HEK293 (cell line): Measurements from ENCODE around the gene BCAS3.

ENCODE experiments used
- GLI2 ChIP-seq: fragments of 450-650 bp; formaldehyde crosslinking; IDR thresholded peaks from 2 replicates; pipeline ENCODE4; 2017; ENCODE audit warnings: missing biosample characterization, missing genetic modification characterization, low read depth, borderline replicate concordance
- MYNN ChIP-seq: fragments of 450-650 bp; formaldehyde crosslinking; IDR thresholded peaks from 2 replicates; pipeline ENCODE4 v1.5.1; 2016; ENCODE audit warnings: missing biosample characterization, missing genetic modification characterization, borderline replicate concordance
- PRDM6 ChIP-seq: fragments of 450-650 bp; formaldehyde crosslinking; IDR thresholded peaks from 2 replicates; pipeline ENCODE4 v1.5.1; 2017; ENCODE audit warnings: missing biosample characterization, missing genetic modification characterization
- TCF7L2 ChIP-seq: IDR thresholded peaks from 2 replicates; pipeline ENCODE4 v1.6.1; 2011; ENCODE audit warnings: low read depth, mild to moderate bottlenecking, inconsistent platforms, low read length, moderate library complexity, borderline replicate concordance
- ZBTB1 ChIP-seq: fragments of 450-650 bp; formaldehyde crosslinking; IDR thresholded peaks from 2 replicates; pipeline ENCODE4 v1.5.1; 2016; ENCODE audit warnings: missing biosample characterization, missing genetic modification characterization
- ZBTB21 ChIP-seq: fragments of 450-650 bp; formaldehyde crosslinking; IDR thresholded peaks from 2 replicates; pipeline ENCODE4 v1.5.1; 2017; ENCODE audit warnings: missing biosample characterization, missing genetic modification characterization
- ZBTB6 ChIP-seq: fragments of 450-650 bp; formaldehyde crosslinking; IDR thresholded peaks from 2 replicates; pipeline ENCODE4 v1.5.1; 2017; ENCODE audit warnings: missing biosample characterization, missing genetic modification characterization
- ZFHX2 ChIP-seq: fragments of 450-650 bp; formaldehyde crosslinking; conservative IDR thresholded peaks from 2 replicates; pipeline ENCODE4 v1.5.1; 2016; ENCODE audit warnings: missing biosample characterization, missing genetic modification characterization
- ZFP69B ChIP-seq: fragments of 450-650 bp; formaldehyde crosslinking; IDR thresholded peaks from 2 replicates; pipeline ENCODE4 v1.5.1; 2016; ENCODE audit warnings: missing biosample characterization, missing genetic modification characterization
- ZNF10 ChIP-seq: fragments of 450-650 bp; formaldehyde crosslinking; IDR thresholded peaks from 2 replicates; pipeline ENCODE4 v1.5.1; 2017; ENCODE audit warnings: missing biosample characterization, missing genetic modification characterization
- ZNF302 ChIP-seq: fragments of 450-650 bp; formaldehyde crosslinking; IDR thresholded peaks from 2 replicates; pipeline ENCODE4 v1.5.1; 2016; ENCODE audit warnings: missing biosample characterization, missing genetic modification characterization, low read depth
- ZNF350 ChIP-seq: fragments of 450-650 bp; formaldehyde crosslinking; IDR thresholded peaks from 2 replicates; pipeline ENCODE4 v1.5.0; 2017; ENCODE audit warnings: missing biosample characterization, mild to moderate bottlenecking, missing genetic modification characterization
- ZNF391 ChIP-seq: fragments of 450-650 bp; formaldehyde crosslinking; IDR thresholded peaks from 2 replicates; pipeline ENCODE4 v1.5.1; 2016; ENCODE audit warnings: low read depth, missing biosample characterization, missing genetic modification characterization, borderline replicate concordance
- ZNF394 ChIP-seq: fragments of 450-650 bp; formaldehyde crosslinking; IDR thresholded peaks from 2 replicates; pipeline ENCODE4 v1.5.1; 2016; ENCODE audit warnings: missing biosample characterization, missing genetic modification characterization, mild to moderate bottlenecking, moderate library complexity, borderline replicate concordance
- ZNF398 ChIP-seq: fragments of 450-650 bp; formaldehyde crosslinking; IDR thresholded peaks from 2 replicates; pipeline ENCODE4 v1.5.1; 2017; ENCODE audit warnings: missing biosample characterization, missing genetic modification characterization
- ZNF426 ChIP-seq: fragments of 450-650 bp; formaldehyde crosslinking; IDR thresholded peaks from 2 replicates; pipeline ENCODE4 v1.5.1; 2017; ENCODE audit warnings: missing biosample characterization, missing genetic modification characterization, mild to moderate bottlenecking, inconsistent platforms, moderate library complexity
- ZNF488 ChIP-seq: fragments of 450-650 bp; formaldehyde crosslinking; IDR thresholded peaks from 2 replicates; pipeline ENCODE4 v1.5.1; 2016; ENCODE audit warnings: missing biosample characterization, missing genetic modification characterization
- ZNF548 ChIP-seq: fragments of 450-650 bp; formaldehyde crosslinking; IDR thresholded peaks from 2 replicates; pipeline ENCODE4 v1.5.1; 2016; ENCODE audit warnings: missing biosample characterization, missing genetic modification characterization
- ZNF623 ChIP-seq: fragments of 450-650 bp; formaldehyde crosslinking; IDR thresholded peaks from 2 replicates; pipeline ENCODE4 v1.5.1; 2016; ENCODE audit warnings: missing biosample characterization, missing genetic modification characterization
- ZNF664 ChIP-seq: fragments of 450-650 bp; formaldehyde crosslinking; IDR thresholded peaks from 2 replicates; pipeline ENCODE4 v1.5.1; 2016; ENCODE audit warnings: missing biosample characterization, missing genetic modification characterization
- ZNF677 ChIP-seq: fragments of 450-650 bp; IDR thresholded peaks from 2 replicates; pipeline ENCODE4 v1.5.0; 2018; ENCODE audit warnings: missing biosample characterization, mild to moderate bottlenecking, missing genetic modification characterization, moderate library complexity
- ZNF692 ChIP-seq: fragments of 450-650 bp; formaldehyde crosslinking; IDR thresholded peaks from 2 replicates; pipeline ENCODE4 v1.5.1; 2016; ENCODE audit warnings: missing biosample characterization, missing genetic modification characterization
- ZNF704 ChIP-seq: fragments of 450-650 bp; formaldehyde crosslinking; IDR thresholded peaks from 2 replicates; pipeline ENCODE4 v1.5.1; 2016; ENCODE audit warnings: missing biosample characterization, missing genetic modification characterization
- ZNF791 ChIP-seq: fragments of 450-650 bp; formaldehyde crosslinking; IDR thresholded peaks from 2 replicates; pipeline ENCODE4 v1.5.1; 2016; ENCODE audit warnings: missing biosample characterization, missing genetic modification characterization
- ZNF792 ChIP-seq: fragments of 450-650 bp; formaldehyde crosslinking; IDR thresholded peaks from 2 replicates; pipeline ENCODE4 v1.5.1; 2016; ENCODE audit warnings: missing biosample characterization, missing genetic modification characterization
- ZSCAN16 ChIP-seq: fragments of 450-650 bp; formaldehyde crosslinking; IDR thresholded peaks from 2 replicates; pipeline ENCODE4 v1.5.1; 2016; ENCODE audit warnings: missing biosample characterization, missing genetic modification characterization
- TF ChIP-seq, protein P1 (sequence below): fragments of 450-650 bp; formaldehyde crosslinking; IDR thresholded peaks from 2 replicates; pipeline ENCODE4 v1.5.1; 2016; ENCODE audit warnings: missing biosample characterization, missing genetic modification characterization

Gene BCAS3

GRCh38 chr17:60752873-60753577, 75.4 kb downstream of the BCAS3 start (continued):
- TF ChIP-seq ZNF398 (tag by site-specific recombination) (no peak), ZNF548 (tag by site-specific recombination) (no peak), ZNF623 (tag by site-specific recombination) (peak; percentile 83), ZNF488 (tag by site-specific recombination) (no peak), ZNF792 (tag by site-specific recombination) (no peak), ZNF394 (tag by site-specific recombination) (peak; percentile 95), ZFP69B (no peak), MYNN (tag by site-specific recombination) (no peak), ZBTB21 (tag by site-specific recombination) (peak; percentile 53; the same call in 1 of the 2 replicates), GLI2 (tag by site-specific recombination) (no peak; the same call in 1 of the 2 replicates), ZBTB1 (tag by site-specific recombination) (no peak), ZSCAN16 (tag by site-specific recombination) (no peak), ZNF791 (tag by site-specific recombination) (no peak), ZNF426 (tag by site-specific recombination) (peak; percentile 98), ZNF391 (tag by site-specific recombination) (no peak), ZNF302 (tag by site-specific recombination) (0 out of 2 replicates have a peak, but pooled peaks have one; percentile 14), ZNF704 (no peak), ZNF10 (tag by site-specific recombination) (no peak), ZNF692 (tag by site-specific recombination) (no peak), ZNF350 (tag by site-specific recombination) (no peak), TCF7L2 (no peak), ZFHX2 (tag by site-specific recombination) (no peak), ZBTB6 (tag by site-specific recombination) (no peak), PRDM6 (tag by site-specific recombination) (no peak), ZNF677 (no peak), ZNF664 (tag by site-specific recombination) (peak; percentile 78)
- TF ChIP-seq, protein P1, sequence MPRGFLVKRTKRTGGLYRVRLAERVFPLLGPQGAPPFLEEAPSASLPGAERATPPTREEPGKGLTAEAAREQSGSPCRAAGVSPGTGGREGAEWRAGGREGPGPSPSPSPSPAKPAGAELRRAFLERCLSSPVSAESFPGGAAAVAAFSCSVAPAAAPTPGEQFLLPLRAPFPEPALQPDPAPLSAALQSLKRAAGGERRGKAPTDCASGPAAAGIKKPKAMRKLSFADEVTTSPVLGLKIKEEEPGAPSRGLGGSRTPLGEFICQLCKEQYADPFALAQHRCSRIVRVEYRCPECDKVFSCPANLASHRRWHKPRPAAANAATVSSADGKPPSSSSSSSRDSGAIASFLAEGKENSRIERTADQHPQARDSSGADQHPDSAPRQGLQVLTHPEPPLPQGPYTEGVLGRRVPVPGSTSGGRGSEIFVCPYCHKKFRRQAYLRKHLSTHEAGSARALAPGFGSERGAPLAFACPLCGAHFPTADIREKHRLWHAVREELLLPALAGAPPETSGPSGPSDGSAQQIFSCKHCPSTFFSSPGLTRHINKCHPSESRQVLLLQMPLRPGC (tag by site-specific recombination): no peak
